Neuron (in vitro differentiated cells): Measurements from ENCODE around the gene FLT3.

Experiments used
- H2AFZ ChIP-seq: one replicate; pipeline ENCODE4 v1.6.1; 2013; ENCODE audit warnings: low read depth, mild to moderate bottlenecking, inconsistent platforms, low read length, moderate library complexity
- H3K27me3 ChIP-seq: one replicate; pipeline ENCODE4 v1.6.1; 2013; ENCODE audit warnings: low read length; ENCODE audit not compliant: insufficient read depth
- H3K36me3 ChIP-seq: one replicate; pipeline ENCODE4 v1.6.1; 2013; ENCODE audit warnings: low read length; ENCODE audit not compliant: insufficient read depth
- H3K4me1 ChIP-seq: one replicate; pipeline ENCODE4 v1.6.1; 2013; ENCODE audit warnings: low read length; ENCODE audit not compliant: insufficient read depth
- H3K4me3 ChIP-seq: 2 replicates; pipeline ENCODE4 v1.5.1; 2013; ENCODE audit warnings: mild to moderate bottlenecking, low read length, moderate library complexity
- H3K9me3 ChIP-seq: one replicate; pipeline ENCODE4 v1.6.1; 2013; ENCODE audit warnings: low read length

Gene FLT3

GRCh38 chr13:27960362-27961226 lies 139.8 kb downstream of the FLT3 start:
- peaks cover 2% of the 10 kb centered on the region for H3K4me1 ChIP-seq
- H3K4me3 ChIP-seq: peak overlapping the region; percentile 19
- H2AFZ ChIP-seq: no peak overlapping the region
- peaks cover 89% of the 10 kb centered on the region for H3K27me3 ChIP-seq
- no peaks in the 10 kb centered on the region for H3K36me3 ChIP-seq
- H3K9me3 ChIP-seq: no peaks in the 10 kb centered on the region

- Histone ChIP-seq H3K27me3 (peaks cover 88% of the 10 kb centered on the region), H3K4me3 (no peak overlapping the region), H3K4me1 (peaks cover 2% of the 10 kb centered on the region), H3K36me3 (no peaks in the 10 kb centered on the region), H2AFZ (no peak overlapping the region), H3K9me3 (no peaks in the 10 kb centered on the region)
Measured at GRCh38 chr13:27959976-27960361, 140.4 kb downstream of the FLT3 start.

GRCh38 chr13:27956576-27957300 lies 143.6 kb downstream of the FLT3 start:
- H3K36me3 ChIP-seq: no peaks in the 10 kb centered on the region
- H3K27me3 ChIP-seq: peaks cover 85% of the 10 kb centered on the region
- no peak overlapping the region for H3K4me3 ChIP-seq
- H2AFZ ChIP-seq: no peak overlapping the region
- H3K9me3 ChIP-seq: no peaks in the 10 kb centered on the region
- peaks cover 2% of the 10 kb centered on the region for H3K4me1 ChIP-seq

GRCh38 chr13:27955014-27955591 lies 145.3 kb downstream of the FLT3 start:
- H3K9me3 ChIP-seq: no peaks in the 10 kb centered on the region
- H3K4me1 ChIP-seq: no peaks in the 10 kb centered on the region
- H2AFZ ChIP-seq: no peak overlapping the region
- peaks cover 71% of the 10 kb centered on the region for H3K27me3 ChIP-seq
- no peaks in the 10 kb centered on the region for H3K36me3 ChIP-seq
- no peak overlapping the region for H3K4me3 ChIP-seq

- Histone ChIP-seq H3K4me1 (no peaks in the 10 kb centered on the region), H3K4me3 (no peak overlapping the region), H3K27me3 (peaks cover 64% of the 10 kb centered on the region), H3K9me3 (no peaks in the 10 kb centered on the region), H2AFZ (peak overlapping the region; percentile 55), H3K36me3 (no peaks in the 10 kb centered on the region)
Measured at GRCh38 chr13:27954406-27954851, 145.9 kb downstream of the FLT3 start.

GRCh38 chr13:27953676-27954405 lies 146.5 kb downstream of the FLT3 start:
- Histone ChIP-seq H3K36me3 (no peaks in the 10 kb centered on the region), H3K27me3 (peaks cover 58% of the 10 kb centered on the region), H3K9me3 (no peaks in the 10 kb centered on the region), H3K4me1 (no peaks in the 10 kb centered on the region), H3K4me3 (peak overlapping the region; percentile 38), H2AFZ (peak overlapping the region; percentile 55)
